Fibroblast of lung (primary cell): ENCODE results near the gene MUC12. TPM values are rescaled to one million over a fixed set of nuclear protein-coding genes. Genes with fewer than 3 reads are reported as not detected.
"Not testable (repeated sequence)": the region's sequence is repeated elsewhere in the genome, so short reads cannot be mapped to it uniquely, and the experiment has no call there.

Experiments used
- DNase-seq, 2 donors: peaks; one replicate each; pipeline versions ENCODE4 v3.0.0 to v3.0.0-alpha.2; 2010; ENCODE audit warnings: low read depth in 2 of 2
- H2AFZ ChIP-seq: 2 replicates; pipeline ENCODE4 v1.5.1; 2012; ENCODE audit warnings: low read length, control low read depth, inconsistent platforms
- H3K27ac ChIP-seq: 2 replicates; pipeline ENCODE4 v1.5.1; 2011; ENCODE audit warnings: low read length, control low read depth; ENCODE audit not compliant: insufficient read depth
- H3K27me3 ChIP-seq: 2 replicates; pipeline ENCODE4 v1.5.1; 2011; ENCODE audit warnings: mild to moderate bottlenecking, low read length; ENCODE audit not compliant: control insufficient read depth, insufficient read depth
- H3K36me3 ChIP-seq: 2 replicates; pipeline ENCODE4 v1.5.1; 2011; ENCODE audit warnings: low read length; ENCODE audit not compliant: control insufficient read depth, insufficient read depth
- H3K4me1 ChIP-seq: 2 replicates; pipeline ENCODE4 v1.5.1; 2011; ENCODE audit warnings: low read length; ENCODE audit not compliant: control insufficient read depth, insufficient read depth; ENCODE audit errors: extremely low read depth
- H3K4me2 ChIP-seq: 2 replicates; pipeline ENCODE4 v1.5.1; 2011; ENCODE audit warnings: low read length, control low read depth; ENCODE audit not compliant: insufficient read depth; ENCODE audit errors: extremely low read depth
- H3K4me3 ChIP-seq, 4 experiments: fragments of 200-600 bp in 1 of 4; sonication (generic) in 1 of 4; replicated peaks in 1 of 4; 2 replicates each; pipeline ENCODE4 v1.5.1; 2011 to 2016; ENCODE audit warnings: low read length in 4 of 4, low read depth in 3 of 4, mild to moderate bottlenecking in 3 of 4, control low read depth in 2 of 4, inconsistent platforms in 1 of 4, mixed read lengths in 1 of 4; ENCODE audit not compliant: insufficient read depth in 1 of 4; ENCODE audit errors: control extremely low read depth in 1 of 4
- H3K79me2 ChIP-seq: 2 replicates; pipeline ENCODE4 v1.5.1; 2012; ENCODE audit warnings: mild to moderate bottlenecking, low read length, inconsistent platforms; ENCODE audit not compliant: control insufficient read depth, insufficient read depth
- H3K9ac ChIP-seq: 2 replicates; pipeline ENCODE4 v1.5.1; 2011; ENCODE audit warnings: mild to moderate bottlenecking, low read length, control low read depth; ENCODE audit not compliant: insufficient read depth
- H3K9me3 ChIP-seq: 2 replicates; pipeline ENCODE4 v1.5.1; 2012; ENCODE audit warnings: low read depth, low read length; ENCODE audit not compliant: control insufficient read depth, insufficient read depth
- H4K20me1 ChIP-seq: 2 replicates; pipeline ENCODE4 v1.5.1; 2011; ENCODE audit warnings: low read length; ENCODE audit not compliant: control insufficient read depth, insufficient read depth; ENCODE audit errors: extremely low read depth
- EZH2 ChIP-seq: IDR thresholded peaks from 2 replicates; pipeline ENCODE4 v1.5.1; 2012; ENCODE audit warnings: low read length, control low read depth, mild to moderate bottlenecking; ENCODE audit errors: missing control alignments
- polyA plus RNA-seq, 2 donors: library from polyadenylated mRNA; depleted of rRNA in 1 of 2; stranded (reverse) in 1 of 2; unstranded in 1 of 2; fragments of >200 nt; gene quantifications; 2 replicates each; pipeline ENCODE4 v1.2.1, GENCODE V29; 2011 to 2012; ENCODE audit warnings: missing spikeins in 1 of 2
- total RNA-seq: library from RNA; depleted of rRNA; stranded (reverse); fragments of >200 nt; gene quantifications from 2 replicates; pipeline ENCODE4 v1.2.1, GENCODE V29; 2014
- TF ChIP-seq, protein P1 (sequence below), 2 donors: IDR thresholded peaks in 1 of 2; conservative IDR thresholded peaks in 1 of 2; 1 replicate in 1 of 2; 2 replicates in 1 of 2; pipeline ENCODE4 v1.5.1; 2011 to 2012; ENCODE audit warnings: low read length in 2 of 2, control low read depth in 1 of 2, inconsistent platforms in 1 of 2, low read depth in 1 of 2, mild to moderate bottlenecking in 1 of 2

The MUC12 gene
- total and polyA plus RNA-seq, 2 donors (not counting 1 experiment from before 2014, with no cell fraction given): 0.50 to 0.95 TPM

DNA sequence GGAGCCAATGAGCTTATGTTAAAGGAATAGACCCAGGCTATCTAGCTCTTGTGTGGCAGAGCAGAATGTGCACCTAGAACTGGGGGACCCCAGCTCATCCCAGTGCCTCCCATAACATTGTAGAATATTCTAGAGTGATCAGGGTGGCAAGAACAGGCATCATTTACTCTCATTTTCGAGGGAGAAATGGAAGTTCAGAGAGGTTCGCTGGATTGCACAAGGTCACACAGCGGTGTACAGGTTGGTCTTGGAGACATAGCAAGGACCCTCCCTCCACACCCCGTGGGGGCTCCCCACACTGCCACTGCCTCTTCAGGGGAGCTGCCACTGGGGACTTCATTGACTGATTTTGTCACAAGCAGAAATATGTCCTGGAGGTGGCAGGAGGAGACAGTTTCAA, 8.9 kb downstream of the MUC12 start:
- Histone ChIP-seq H3K4me1 (no peaks in the 10 kb centered on the region), H3K27me3 (peaks cover 3% of the 10 kb centered on the region), H3K79me2 (no peaks in the 10 kb centered on the region), H4K20me1 (no peaks in the 10 kb centered on the region), H2AFZ (no peak overlapping the region), H3K4me3 (no peak overlapping the region), H3K9ac (no peak overlapping the region), H3K4me2 (no peak overlapping the region), H3K36me3 (no peaks in the 10 kb centered on the region), H3K9me3 (no peaks in the 10 kb centered on the region), H3K27ac (no peak overlapping the region)
- no peak for DNase-seq
- TF ChIP-seq, protein P1, sequence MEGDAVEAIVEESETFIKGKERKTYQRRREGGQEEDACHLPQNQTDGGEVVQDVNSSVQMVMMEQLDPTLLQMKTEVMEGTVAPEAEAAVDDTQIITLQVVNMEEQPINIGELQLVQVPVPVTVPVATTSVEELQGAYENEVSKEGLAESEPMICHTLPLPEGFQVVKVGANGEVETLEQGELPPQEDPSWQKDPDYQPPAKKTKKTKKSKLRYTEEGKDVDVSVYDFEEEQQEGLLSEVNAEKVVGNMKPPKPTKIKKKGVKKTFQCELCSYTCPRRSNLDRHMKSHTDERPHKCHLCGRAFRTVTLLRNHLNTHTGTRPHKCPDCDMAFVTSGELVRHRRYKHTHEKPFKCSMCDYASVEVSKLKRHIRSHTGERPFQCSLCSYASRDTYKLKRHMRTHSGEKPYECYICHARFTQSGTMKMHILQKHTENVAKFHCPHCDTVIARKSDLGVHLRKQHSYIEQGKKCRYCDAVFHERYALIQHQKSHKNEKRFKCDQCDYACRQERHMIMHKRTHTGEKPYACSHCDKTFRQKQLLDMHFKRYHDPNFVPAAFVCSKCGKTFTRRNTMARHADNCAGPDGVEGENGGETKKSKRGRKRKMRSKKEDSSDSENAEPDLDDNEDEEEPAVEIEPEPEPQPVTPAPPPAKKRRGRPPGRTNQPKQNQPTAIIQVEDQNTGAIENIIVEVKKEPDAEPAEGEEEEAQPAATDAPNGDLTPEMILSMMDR (conservative IDR thresholded peaks at IDR 0.05 in 1 of 2, IDR thresholded peaks at IDR 0.05 in 1 of 2; ENCODE audit: low read depth in 1 of 2, low read length in 2 of 2): no peak
- no peak for TF ChIP-seq EZH2

DNA sequence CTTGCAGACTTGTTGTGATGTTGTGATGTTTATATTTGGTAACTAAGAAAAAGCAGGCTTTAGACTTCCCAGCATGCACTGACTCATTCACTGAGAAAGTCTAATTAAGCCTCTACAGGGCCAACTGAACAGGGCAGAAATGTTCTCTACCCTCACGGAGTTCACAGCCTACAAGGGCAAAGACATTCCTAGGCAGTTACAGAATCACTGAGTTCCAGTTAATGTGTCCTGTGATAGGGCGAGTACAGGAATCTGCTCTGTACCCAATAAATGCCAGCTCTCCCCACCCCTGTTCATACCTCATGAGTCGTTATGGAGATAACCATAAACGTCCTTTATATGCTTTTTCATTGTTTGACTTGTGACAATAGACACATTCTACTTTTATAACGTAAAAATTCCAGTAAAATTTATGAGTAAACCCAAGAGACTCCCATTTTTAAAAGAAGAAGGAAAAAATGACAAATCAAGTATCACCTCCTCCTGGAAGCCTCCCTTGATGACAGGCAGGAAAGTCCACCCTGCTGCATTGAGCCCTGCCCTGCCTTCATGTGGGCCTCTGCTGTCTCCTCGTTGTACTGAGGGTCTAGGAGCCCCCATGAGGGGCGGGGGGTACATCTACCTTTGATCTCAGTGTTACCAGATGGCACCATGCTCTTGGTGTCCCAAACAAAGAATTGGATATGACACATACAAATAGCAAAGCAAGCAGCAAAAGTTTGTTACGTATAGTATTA, 14.3 kb downstream of the MUC12 start:
- Histone ChIP-seq H4K20me1 (no peaks in the 10 kb centered on the region), H3K27me3 (no peaks in the 10 kb centered on the region), H3K4me2 (no peak overlapping the region), H3K27ac (no peak overlapping the region), H3K4me3 (no peak overlapping the region), H3K9ac (no peak overlapping the region), H3K4me1 (no peaks in the 10 kb centered on the region), H3K36me3 (no peaks in the 10 kb centered on the region), H2AFZ (no peak overlapping the region), H3K9me3 (no peaks in the 10 kb centered on the region), H3K79me2 (no peaks in the 10 kb centered on the region)
- peak in 1 of 2 donors; percentile 60 for DNase-seq
- TF ChIP-seq EZH2: no peak
- TF ChIP-seq, protein P1 (conservative IDR thresholded peaks at IDR 0.05 in 1 of 2, IDR thresholded peaks at IDR 0.05 in 1 of 2; ENCODE audit: low read depth in 1 of 2, low read length in 2 of 2): no peak

DNA sequence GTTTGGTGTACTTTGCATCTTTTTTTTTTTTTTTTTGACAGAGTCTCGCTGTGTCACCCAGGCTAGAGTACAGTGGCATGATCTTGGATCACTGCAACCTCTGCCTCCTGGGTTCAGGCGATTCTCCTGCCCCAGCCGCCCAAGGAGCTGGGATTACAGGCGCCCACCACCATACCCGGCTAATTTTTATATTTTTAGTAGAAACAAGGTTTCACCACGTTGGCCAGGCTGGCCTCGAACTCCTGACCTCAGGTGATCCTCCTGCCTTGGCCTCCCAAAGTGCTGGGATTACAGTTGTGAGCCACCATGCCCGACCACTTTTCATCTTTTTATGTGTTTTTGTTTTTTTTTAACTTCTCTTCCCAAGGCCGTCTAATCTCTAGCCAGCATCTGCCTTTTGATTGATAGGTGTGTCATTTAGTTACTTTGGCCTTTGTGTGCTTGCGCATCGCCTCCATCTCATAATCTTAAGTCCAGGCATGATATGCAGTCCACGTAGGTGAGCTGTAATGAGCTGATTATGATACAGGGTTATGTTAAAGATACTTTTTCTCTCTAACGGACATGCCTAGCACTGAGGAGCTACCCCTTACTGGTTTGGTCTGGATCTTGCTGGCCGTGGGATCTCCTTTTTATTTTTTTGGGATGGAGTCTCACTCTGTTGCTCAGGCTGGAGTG, 15.0 kb downstream of the MUC12 start:
- not testable (repeated sequence) for H3K27me3 ChIP-seq, H3K9me3 ChIP-seq

DNA sequence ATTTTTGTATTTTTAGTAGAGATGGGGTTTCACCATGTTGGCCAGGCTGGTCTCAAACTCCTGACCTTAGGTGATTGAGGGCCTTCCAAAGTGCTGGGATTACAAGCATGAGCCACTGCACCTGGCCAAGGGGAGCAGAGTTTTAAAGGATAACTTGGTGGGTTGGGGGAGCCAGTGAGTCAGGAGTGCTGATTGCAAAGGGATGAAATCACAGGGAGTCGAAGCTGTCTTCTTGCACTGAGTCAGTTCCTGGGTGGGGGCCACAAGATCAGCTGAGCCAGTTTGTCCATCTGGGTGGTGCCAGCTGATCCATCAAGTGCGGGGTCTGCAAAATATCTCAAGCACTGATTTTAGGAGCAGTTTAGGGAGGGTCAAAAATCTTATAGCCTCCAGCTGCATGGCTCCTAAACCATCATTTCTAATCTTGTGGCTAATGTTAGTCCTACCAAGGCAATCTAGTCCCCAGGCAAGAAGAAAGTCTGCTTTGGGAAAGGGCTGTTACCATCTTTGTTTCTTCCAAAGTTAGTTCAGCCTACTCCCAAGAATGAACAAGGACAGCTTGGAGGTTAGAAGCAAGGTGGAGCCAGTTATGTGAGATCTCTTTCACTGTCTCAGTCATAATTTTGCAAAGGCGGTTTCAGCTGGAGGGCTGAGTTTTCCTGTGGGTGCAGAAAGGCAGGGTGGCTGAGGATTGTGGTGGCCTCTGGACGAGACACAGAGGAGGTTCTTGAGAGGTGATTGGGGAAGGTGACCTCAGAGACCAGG, 15.8 kb downstream of the MUC12 start:
- not testable (repeated sequence) for H3K9me3 ChIP-seq, H3K4me3 ChIP-seq, H3K27me3 ChIP-seq, H3K4me1 ChIP-seq, H4K20me1 ChIP-seq, H3K4me2 ChIP-seq, H3K9ac ChIP-seq, H3K36me3 ChIP-seq, H2AFZ ChIP-seq, H3K27ac ChIP-seq, H3K79me2 ChIP-seq
- peak in 1 of 2 donors; percentile 27 for DNase-seq

More for the DNA sequence above, 15.0 kb downstream of the MUC12 start:
- H3K4me1 ChIP-seq, H3K4me3 ChIP-seq, H3K27ac ChIP-seq, H3K36me3 ChIP-seq, H3K4me2 ChIP-seq, H3K9ac ChIP-seq, H4K20me1 ChIP-seq, DNase-seq, H2AFZ ChIP-seq, H3K79me2 ChIP-seq: not testable (repeated sequence)
